GM21619 (cell line): ENCODE results near the gene ZNF454.

ENCODE experiments used
- ATAC-seq: cut with Tn5 transposase; IDR thresholded peaks from one replicate; pipeline ENCODE4 v1.9.1; 2021; ENCODE audit not compliant: unreplicated experiment

The ZNF454 gene

GRCh38 chr5:178940569-178941360, at the start of gene ZNF454:
ZNF454 (plus strand) TSS chr5:178941198; CDS start chr5:178942792, 1,594 bp downstream.
- no peak for ATAC-seq

DNA sequence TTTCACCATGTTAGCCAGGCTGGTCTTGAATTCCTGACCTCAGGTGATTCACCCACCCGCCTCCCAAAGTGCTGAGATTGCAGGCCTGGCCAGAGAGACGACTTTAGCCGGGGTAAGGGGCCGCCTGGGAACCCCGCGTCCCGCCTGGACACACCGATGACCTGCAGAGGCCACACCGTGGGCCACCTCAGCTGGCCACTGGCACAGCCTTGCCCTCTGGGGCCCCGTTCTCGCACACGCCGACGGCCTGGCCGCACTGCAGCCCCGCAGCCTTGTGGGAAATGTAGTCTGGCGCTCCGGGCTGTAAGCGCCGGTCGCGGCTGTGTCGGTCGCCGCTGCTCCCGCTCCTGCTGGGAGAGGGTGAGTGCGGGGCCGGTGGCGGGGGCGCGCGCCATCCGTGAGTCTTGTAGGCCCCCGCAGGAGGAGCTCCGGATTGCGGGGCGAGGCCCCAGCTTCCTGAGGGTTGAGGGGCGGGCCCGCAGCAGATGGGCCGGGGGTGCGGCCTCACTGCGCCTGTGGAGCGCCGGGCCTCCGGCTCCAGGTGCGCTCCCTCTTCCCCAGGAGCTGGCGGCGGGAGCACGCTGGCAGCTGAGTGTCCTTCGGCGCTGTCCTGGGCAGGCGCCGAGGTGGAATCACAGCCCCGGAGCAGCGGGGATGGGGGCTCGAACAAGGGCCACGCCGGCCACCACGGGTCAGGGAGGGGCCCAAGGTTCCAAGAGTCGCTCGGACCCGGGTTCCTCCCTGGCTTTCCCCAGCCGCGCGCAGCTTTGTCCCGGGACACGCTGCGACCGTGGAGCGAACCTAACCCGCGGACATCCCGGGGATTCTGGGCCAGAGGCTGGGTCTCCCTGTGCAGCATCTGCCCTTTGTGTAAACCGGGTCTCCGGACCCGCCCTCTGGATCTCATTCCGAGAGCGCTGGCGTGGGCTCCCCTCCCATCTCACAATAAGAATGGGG, 45.1 kb upstream of the ZNF454 start, which contains the start of gene ZFP2:
Gene ZFP2 (plus strand): TSS at position 299 of the 957 bp plus-strand sequence. CDS start 35,401 bp downstream, outside the sequence.
- ATAC-seq: no peak

DNA sequence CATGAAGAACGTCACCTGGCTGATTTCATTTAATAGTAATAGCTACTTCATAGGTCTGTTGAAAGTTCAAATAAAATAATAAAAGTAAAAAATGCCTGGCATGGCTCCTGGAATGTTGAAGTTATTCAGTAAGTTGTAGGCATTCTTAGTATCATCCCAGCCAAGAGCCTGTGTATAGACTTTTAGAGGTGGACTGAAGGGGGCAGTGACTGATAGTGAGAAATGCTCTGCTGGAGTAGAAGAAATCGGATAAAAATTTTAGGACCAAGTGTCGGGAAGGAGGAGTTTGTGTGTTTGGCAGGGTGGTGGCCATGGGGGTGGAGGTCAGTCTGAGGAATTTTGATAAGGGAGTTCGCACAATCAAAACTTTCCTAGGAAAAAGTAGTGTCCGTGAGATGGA, 41.7 kb upstream of the ZNF454 start:
- ATAC-seq: no peak

DNA sequence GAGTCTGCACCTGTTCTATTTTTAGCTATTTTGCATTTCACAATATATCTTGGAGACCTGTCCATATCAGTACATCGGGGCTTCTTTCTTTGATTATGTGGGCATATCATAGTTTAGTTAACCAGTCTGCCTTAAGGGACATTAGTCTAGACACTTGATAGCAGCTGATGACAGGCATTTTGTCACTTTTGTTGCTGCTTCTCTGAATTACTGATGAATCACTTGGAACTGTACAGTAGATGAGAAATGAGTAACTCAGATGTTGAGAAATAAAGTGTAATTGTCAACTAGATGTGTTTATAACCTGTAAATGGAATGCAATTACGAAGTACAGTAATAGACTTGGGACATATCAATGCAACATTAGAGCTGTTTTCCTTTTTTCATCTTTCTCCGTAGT, 38.1 kb upstream of the ZNF454 start:
- no peak for ATAC-seq

GRCh38 chr5:178931846-178932760, 8.9 kb upstream of the ZNF454 start:
- ATAC-seq: no peak

GRCh38 chr5:178941361-178941760, 363 bp downstream of the ZNF454 start:
- no peak for ATAC-seq

DNA sequence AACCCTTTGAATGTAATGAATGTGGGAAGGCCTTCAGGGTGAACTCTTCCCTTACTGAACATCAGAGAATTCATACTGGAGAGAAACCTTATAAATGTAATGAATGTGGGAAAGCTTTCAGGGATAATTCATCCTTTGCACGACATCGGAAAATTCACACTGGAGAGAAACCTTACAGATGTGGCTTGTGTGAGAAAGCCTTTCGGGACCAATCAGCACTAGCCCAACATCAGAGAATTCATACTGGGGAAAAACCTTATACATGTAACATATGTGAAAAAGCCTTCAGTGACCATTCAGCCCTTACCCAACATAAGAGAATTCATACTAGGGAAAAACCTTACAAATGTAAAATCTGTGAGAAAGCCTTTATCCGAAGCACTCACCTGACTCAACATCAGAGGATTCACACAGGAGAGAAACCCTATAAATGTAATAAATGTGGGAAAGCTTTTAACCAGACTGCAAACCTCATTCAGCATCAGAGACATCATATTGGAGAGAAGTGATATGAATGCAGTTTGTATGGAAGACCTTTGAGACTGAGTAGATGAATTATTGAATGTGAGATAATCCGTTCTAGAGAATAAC, 24.6 kb downstream of the ZNF454 start:
- ATAC-seq: no peak

- ATAC-seq: no peak
These were observed 40.4 kb downstream of the ZNF454 start for GRCh38 chr5:178981381-178981780.

- no peak for ATAC-seq
These were observed 41.9 kb downstream of the ZNF454 start for GRCh38 chr5:178982941-178983340.

- no peak for ATAC-seq
These were observed 42.7 kb downstream of the ZNF454 start for GRCh38 chr5:178983728-178984127.

DNA sequence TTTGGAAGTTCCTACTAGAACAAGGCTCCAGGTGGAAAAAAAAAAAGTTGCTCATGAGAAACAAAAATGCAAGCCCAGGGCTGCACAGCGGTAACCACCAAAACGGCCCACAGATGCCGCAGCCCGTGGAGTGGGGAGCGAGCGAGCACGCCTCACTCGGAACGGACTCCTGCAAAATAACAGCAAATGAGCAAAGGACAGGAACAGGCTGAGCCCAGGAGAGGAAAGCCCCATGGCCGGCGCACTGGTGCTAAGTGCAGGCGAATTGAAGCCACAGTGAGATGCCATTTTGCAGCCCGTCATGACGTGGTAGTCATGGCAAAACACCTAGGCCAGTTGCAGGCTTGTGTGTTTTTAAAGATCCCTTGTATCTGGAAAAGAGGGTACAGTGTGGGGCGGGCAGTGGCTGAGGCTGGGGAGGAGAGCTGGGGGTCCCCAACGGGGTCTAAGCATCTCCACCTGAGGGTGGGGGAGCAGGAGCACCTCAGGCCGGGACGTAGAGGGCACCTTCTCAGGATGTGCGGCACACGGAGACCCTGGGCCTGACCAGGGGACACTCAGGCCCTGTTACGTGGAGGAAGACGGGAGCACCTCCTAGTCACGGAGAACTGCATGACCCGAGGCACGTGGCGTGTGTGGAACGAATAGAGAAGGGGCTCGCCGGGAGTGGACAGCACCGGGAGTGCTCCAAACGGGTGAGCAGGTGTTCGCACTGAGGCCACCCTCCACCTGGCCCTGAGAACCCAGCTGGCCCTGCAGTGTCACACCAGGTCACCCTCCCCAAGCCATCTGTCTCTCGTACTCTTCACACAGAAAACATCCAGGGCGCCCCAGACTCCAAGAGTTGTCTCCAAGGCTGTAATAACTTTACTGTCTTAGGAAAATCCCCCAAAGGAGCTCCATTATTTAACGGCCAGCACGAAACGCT, 43.4 kb downstream of the ZNF454 start:
- ATAC-seq: no peak

DNA sequence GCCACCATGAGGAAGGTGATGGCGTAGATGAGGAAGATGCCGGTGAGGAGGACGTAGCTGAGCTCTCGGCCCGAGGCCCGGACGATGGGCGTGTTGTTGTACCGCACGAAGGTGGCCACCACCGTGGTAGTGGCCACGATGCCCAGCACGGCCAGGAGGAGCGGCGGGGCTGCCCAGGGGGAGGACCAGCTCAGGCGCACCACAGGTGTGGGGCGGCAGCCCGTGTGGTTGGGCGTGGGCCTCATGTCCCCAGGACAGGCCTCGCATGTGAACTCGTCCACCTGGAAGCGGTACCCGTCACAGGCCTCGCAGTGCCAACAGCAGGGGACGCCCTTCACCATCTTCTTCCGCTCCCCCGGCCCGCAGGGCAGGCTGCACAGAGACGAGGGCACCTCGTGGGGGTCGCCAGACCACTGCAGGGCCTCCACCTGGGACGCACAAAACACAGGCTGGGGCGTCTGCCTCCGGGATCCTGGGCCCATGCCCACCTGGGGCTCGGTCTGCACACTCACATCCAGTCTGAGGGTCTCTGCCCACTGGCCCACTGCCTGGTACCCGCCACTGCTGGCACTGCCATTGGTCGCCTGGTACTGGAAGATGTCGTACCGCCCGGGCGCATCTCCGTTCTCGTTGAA, 45.4 kb downstream of the ZNF454 start:
- no peak for ATAC-seq

GRCh38 chr5:178988436-178989220, 47.6 kb downstream of the ZNF454 start:
- no peak for ATAC-seq

DNA sequence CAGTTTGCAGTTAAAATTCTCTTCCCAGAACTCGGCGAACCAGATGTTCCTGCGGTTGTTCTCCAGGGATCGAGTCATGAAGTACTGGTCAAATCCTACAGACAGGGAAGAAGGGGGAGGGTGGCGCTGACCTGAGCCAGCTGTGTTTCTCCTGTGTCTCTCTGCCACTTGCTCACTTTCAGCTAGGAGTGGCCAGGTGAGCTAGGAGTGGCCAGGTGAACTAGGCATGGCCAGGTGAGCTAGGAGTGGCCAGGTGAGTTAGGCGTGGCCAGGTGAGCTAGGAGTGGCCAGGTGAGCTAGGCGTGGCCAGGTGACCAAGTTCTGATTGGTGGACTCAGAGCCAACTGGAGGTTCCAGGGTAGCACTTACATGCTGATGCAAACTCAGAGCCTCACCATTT, 48.3 kb downstream of the ZNF454 start:
- no peak for ATAC-seq

DNA sequence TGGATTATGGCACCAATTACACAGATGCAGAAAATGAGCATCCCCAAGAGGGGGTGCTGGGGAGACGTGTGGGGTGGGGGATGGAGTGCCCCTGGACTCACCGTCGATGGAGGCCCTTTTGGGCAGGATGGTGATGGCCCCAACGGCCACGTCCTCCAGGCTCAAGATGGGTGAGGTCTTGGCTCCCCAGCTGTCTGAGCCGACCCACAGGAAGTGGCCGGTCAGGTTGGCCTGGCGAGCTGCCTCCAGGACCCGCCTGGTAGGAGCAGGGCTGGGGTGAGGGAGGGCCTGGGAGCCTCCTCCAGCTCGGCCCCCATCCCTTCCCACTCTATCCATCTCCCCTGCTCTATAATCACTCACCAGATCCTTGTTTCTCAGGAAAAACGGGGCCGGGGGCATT, 49.5 kb downstream of the ZNF454 start:
- ATAC-seq: no peak

GRCh38 chr5:178991190-178992145, 50.5 kb downstream of the ZNF454 start:
- ATAC-seq: no peak
